GM18502 (cell line): Measurements from ENCODE around the gene AHCTF1.

Experiments used
- ATAC-seq: cut with Tn5 transposase; IDR thresholded peaks from one replicate; pipeline ENCODE4 v1.9.1; 2021; ENCODE audit warnings: mild to moderate bottlenecking; ENCODE audit not compliant: unreplicated experiment, poor library complexity

The AHCTF1 gene, protein sequence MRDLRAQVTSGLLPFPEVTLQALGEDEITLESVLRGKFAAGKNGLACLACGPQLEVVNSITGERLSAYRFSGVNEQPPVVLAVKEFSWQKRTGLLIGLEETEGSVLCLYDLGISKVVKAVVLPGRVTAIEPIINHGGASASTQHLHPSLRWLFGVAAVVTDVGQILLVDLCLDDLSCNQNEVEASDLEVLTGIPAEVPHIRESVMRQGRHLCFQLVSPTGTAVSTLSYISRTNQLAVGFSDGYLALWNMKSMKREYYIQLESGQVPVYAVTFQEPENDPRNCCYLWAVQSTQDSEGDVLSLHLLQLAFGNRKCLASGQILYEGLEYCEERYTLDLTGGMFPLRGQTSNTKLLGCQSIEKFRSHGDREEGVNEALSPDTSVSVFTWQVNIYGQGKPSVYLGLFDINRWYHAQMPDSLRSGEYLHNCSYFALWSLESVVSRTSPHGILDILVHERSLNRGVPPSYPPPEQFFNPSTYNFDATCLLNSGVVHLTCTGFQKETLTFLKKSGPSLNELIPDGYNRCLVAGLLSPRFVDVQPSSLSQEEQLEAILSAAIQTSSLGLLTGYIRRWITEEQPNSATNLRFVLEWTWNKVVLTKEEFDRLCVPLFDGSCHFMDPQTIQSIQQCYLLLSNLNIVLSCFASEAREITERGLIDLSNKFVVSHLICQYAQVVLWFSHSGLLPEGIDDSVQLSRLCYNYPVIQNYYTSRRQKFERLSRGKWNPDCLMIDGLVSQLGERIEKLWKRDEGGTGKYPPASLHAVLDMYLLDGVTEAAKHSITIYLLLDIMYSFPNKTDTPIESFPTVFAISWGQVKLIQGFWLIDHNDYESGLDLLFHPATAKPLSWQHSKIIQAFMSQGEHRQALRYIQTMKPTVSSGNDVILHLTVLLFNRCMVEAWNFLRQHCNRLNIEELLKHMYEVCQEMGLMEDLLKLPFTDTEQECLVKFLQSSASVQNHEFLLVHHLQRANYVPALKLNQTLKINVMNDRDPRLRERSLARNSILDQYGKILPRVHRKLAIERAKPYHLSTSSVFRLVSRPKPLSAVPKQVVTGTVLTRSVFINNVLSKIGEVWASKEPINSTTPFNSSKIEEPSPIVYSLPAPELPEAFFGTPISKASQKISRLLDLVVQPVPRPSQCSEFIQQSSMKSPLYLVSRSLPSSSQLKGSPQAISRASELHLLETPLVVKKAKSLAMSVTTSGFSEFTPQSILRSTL (N-terminal part only)

DNA sequence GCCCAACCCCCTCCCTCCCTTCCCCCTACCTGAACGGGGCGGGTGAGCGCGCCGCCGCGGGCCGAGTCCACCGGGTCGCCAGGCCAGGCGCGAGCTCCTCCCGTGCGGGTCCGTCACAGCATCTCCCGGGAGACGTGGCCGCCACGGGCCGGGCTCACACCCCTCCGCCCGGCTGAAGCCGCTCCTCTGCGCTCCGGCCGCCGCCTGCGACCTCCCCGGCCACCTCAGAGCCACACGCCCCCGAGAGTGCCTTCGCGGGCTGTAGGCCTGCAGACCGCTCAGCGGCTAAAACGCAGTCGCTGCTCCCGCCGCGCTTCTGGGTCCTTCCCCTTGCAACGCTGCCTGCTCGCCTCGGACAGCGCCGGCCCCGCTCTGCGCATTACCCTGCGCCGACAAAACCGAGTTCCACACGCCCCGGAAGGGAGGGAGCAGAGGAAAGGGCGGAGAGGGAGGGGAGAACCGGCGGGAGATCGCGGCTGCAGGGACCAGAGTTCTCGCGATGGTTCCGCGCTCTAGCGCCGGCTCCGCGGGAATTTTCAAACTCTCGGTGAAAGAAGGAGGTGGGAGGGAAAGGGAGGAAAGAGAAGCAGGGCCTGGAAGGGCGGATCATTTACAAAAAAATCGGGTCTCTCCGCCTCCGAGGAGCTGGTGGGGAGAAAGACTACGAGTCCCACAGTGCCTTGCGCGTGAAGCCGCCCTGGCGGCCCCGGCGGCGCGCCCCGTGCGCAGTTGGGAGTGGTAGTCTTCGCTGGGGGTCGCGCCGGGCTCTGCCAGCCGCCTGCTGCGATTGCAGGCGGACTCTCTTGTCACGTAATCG, at the start of gene AHCTF1:
Gene AHCTF1 (minus strand): TSS at position 400 of the 817 bp plus-strand sequence. CDS start 13,578 bp downstream, outside the sequence.
- ATAC-seq, result peak; percentile 91

DNA sequence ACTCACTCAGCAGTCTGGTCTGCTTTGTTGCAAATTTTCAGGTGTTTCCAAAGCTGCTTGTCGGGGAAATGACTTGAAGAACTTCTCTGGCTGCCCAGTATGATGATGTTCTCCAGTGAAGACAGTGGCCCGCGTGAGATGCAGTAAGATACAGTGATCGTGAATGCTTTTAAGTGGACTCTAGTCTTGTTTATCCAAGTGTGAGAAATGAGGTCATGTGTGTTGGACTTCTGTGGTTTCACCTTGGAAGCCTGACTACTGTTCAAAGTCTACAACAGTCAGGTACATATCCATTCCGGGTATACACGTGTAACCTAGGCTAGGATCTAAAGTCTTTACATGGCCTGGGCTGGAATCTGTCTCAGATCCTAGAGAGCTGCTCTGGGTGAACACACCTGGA, 47.0 kb upstream of the AHCTF1 start:
- ATAC-seq, result no peak

DNA sequence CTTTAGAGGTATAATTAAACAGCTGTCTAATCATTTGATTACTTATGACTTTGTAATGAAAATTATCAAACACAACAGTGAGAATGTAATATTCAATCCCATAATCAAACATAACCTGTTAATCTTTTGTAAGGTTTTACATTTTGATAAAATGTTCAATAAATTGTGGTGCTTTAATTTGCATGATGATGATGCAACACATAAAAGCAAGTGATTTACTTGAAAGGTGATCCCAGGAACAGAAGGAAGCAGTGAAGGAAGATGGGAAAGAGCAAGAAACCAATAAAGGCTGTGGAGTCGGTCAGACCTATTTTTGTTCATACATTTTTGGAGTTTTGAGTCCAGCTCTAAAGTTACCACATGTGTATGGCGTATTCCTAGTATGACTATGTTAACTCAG, 46.5 kb upstream of the AHCTF1 start:
- ATAC-seq, result no peak

DNA sequence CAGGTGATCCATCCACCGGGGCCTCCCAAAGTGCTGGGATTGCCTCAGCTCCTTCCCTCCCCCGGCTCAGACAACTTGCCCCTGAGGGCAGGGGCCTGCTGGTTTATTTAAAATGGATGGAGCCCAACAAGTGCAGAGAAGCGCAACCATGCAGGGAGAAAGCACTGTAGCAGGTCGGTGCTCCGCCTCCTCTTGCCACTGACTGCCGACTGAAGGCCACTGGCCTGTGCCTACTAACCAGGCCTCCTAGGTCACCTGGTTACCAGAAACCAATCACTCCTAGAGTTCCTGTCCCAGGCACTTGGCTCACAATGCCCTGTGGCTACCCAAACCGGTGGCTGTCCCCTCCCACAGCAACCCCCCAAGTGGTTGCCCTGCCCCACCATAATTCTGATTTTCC, 40.2 kb upstream of the AHCTF1 start:
- ATAC-seq, result no peak

DNA sequence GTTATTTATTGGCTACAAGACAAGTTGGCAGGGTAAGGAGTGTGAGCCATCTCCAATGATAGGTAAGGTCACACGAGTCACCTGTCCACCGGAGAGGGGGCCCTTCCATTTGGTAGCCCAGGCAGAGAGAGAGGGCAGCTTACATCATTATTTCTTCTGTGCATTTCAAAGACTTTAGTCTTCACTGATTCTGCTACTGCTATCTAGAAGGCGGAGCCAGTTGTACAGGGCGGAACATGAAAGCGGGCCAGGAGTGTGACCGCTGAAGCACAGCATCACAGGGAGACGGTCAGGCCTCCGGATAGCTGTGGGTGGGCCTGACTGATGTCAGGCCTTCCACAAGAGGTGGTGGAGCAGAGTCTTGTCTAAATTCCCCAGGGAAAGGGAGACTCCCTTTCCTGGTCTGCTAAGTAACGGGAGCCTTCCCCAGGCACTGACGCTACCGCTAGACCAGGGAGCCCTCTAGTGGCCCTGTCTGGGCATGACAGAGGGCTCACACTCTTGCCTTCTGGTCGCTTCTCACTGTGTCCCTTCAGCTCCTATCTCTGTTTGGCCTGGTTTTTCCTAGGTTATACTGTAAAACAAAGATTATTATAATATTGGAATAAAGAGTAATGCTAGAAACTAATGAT, 39.5 kb upstream of the AHCTF1 start:
- no peak for ATAC-seq

DNA sequence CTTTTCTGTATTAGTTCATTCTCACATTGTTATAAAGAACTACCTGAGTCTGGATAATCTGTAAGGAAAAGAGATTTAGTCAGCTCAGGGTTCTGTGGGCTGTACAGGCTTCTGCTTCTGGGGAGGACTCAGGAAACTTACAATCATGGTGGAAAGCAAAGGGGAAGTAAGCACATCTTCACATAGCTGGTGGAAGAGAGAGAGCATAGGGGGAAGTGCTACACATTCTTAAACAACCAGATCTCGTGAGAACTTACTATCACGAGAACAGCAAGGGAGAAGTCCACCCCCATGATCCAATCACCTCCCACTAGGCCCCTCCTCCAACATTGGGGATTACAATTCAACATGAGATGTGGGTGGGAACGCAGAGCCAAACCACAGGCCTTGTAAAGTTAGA, 37.9 kb upstream of the AHCTF1 start:
- no peak for ATAC-seq

DNA sequence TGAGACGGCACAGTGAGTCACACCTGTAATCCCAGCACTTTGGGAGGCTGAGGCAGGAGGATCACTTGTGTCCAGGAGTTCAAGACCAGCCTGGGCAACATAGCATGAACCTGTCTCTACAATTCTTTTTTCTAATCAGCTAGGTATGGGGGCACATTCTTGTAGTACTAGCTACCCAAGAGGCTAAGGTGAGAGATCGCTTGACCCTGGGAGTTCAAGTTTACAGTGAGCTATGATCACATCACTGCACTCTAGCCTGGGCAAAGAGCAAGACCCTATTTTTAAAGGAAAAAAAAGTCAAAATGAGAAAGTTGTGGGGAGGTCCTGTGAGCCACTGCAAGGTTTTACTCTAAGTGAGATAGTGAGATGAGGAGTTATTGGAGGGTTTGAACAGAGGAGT, 34.8 kb upstream of the AHCTF1 start:
- no peak for ATAC-seq

DNA sequence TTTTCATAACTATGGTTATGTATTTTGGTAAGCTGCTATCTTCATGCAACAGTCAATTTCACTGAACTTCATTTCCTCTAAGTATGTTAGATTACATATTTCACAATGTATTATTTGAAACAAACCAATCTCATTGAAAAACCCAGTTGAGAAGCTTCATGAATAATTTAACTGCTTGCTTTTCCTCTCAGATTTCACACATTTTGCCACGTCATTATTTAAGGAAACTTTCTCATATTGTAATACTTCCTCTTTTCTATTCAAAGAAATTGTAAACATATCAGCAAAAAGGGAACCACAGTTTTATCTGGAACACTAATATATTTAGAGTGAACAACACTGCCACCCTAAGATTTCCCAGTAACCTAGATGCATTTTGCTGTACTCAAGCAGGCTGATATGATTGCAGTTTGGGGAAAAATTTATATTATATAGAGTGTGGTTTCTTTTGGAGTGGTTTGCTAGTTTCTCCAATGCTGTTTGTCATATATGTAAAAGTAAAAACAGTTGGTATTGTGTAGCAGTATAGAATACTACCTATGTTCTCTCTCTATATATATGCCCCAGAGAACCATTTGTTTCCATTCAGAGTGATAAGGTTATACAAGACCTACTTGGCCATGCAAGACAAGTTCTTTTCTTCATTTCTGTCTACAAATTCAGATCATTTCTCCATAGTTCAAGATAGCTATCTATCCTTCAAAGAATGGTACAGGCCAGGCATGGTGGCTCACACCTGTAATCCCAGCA, 28.4 kb upstream of the AHCTF1 start:
- peak; percentile 55 for ATAC-seq

DNA sequence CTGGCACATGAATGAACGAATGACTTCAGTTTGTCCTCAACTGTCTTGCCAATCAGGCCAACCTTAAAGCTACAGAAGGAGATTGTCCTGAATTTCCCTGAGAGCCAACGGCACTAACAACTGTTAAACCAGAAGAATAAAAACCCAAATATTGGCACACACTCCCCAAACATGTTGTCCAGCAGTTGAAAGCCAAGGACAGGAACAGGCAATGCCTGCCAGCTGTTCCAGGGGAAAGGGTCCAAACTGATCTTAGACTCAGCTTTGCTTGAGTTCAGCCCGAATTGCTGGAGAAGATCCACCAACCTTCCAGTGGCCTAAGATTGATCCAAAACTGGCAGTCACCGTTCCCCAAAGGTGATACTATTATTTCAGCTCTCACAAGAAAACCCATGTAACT, 22.4 kb upstream of the AHCTF1 start:
- no peak for ATAC-seq

DNA sequence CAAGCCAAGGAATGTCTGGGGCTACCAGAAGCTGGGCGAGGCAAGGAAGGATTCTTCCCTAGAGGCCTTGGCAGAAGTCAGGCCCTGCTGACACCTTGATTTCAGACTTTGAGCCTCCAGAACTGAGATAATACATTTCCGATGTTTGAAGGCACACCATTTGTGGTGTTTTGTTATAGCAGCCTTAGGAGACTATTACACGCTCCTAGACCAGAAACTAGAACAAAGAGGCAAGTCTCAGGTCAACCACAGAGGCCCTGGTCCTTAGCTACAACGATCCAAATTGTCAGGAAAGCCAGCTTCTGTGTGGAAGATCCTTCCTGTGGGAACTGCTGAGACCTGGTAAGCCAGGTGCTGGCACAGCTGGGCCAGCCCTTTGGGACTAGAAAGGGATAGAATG, 19.7 kb upstream of the AHCTF1 start:
- ATAC-seq, result no peak

DNA sequence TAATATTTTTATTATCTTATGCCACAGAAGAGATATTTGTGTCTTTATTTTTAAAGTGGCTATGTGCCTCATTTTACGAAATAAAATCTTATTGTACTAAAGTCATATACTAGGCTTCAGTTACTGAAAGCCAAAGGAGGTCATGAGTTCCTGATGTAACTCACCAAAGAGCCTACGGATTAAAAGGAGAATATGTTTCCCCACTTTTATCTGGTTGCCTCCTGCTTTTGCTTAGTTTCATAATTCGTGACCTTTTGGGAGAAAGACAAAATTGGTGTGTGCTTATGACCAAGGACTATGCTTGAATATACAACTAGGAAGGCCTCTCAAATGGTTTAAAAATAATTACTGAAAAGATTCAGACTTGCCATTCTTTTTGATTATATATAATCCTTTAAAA, 18.2 kb upstream of the AHCTF1 start:
- no peak for ATAC-seq

DNA sequence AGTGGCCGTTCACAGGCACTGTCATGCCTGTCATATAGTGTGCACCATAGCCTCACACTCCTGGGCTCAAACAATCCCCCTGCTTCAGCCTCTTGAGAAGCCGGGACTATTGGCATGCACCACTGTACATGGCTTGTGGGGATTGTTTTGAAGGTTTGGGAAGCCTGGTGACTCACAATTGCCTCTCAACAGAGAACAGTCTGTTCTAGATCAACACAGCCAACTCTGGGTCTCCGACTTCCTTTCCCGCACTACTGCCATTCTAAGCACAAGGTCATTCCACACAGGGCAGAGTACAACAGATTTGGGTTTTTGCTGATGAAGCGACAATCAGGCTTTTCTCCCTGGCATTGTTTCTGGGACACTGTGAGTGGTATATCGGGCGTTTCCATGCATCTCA, 15.5 kb upstream of the AHCTF1 start:
- no peak for ATAC-seq

DNA sequence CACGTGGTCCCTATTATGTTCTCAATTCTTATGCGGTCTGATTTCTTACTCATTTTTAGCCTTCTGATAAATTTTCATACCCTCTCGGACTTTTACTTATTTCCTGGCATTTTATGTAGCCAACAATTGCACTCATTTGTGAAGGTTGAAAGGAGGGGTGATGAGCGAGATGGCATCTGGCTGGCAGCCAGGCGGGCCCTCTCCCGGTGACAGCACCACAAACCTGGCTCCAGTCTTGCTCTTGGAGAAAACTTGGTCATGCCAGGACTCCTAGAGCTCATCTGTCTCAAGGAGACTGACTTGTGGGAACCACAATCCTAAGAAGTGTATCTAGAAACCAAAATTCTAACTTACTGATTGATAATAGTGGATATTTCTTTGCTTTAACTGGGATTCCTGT, 14.6 kb upstream of the AHCTF1 start:
- ATAC-seq, result no peak

DNA sequence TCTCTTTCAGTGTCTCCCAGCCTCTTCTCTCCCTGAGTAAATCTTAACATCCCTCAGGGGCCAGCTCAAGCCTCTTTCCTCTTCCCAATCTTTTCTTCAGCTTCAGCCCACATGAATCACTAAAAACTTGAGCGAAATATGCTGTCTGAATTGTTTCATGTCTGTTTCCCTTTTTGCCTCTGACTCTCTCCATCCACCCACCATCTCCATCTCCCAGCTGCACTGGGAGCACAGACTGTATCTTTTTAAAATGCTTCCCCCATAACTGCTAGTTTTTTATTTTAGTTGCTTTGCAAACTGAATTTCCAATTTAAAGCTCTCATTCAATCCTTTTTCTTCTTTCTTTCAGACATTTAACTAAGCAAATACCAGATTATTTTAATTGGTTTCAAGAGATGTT, 3.0 kb upstream of the AHCTF1 start:
- ATAC-seq, result no peak

DNA sequence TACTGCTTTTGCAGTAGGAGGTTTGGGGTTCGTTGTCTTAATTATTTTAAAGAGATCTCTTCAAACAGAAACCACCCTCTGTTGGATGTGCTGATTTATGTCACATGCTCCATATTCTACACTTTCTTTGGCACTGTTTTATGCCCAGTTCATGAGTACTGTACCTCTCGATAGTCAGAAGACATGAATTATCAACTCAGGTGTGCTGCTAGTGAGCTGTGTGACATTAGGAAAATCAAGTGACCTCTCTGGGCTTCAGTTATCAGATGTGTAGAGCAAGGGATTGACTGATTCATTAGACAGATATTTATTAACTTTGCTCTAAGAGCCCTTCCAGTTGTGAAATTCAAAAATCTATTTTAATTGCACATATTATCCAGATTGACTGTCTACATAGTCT, 2.1 kb upstream of the AHCTF1 start:
- no peak for ATAC-seq

DNA sequence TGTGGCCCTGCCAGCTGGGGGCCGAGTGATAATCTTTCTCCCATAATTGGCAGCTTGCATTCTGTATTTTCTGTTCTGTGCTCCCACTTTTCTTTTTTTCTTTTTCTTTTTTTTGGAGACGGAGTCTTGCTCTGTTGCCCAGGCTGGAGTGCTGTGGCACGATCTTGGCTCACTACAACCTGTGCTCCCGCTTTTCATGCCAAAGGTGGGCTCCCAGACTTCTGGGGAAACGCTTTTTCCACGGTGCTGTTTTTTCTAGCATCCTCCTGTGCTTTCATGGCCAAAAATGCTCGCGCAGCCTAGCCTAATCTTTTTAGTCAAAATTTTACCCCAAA, 585 bp upstream of the AHCTF1 start:
- no peak for ATAC-seq

DNA sequence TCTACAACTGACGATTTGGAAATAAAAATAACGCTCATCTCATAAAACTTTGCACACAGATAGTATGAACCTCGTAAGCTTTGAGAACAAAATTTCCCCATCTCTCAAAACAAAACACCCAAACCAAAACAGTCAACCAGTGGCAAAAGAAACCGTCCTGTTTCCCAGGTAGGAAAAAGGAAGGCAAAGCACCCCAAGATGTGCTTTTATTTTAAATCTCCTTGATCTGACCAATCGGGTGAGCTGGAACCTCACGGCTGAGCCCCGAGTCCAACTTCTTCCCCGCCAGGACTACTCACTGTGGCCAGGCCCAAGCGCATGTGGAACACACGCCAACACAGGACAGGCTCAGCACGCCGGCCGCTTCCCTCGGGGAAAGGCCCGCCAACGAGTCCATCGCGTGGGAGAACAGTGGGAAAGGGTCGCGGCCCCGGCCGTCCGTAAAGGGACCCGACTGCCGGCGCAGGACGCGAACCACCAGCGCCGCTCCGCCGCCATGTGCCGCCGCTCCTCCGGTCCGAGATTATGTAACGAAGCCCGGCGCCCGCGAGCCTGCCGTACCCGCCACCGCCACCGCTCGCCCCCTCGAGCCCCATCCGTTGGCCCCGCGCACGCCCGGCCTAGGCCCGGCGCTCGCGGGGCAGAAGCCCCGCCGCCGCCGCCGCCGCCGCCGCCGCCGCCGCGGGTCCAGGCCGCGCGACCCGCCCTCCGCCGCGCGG, 759 bp downstream of the AHCTF1 start:
- ATAC-seq, result peak; percentile 29

DNA sequence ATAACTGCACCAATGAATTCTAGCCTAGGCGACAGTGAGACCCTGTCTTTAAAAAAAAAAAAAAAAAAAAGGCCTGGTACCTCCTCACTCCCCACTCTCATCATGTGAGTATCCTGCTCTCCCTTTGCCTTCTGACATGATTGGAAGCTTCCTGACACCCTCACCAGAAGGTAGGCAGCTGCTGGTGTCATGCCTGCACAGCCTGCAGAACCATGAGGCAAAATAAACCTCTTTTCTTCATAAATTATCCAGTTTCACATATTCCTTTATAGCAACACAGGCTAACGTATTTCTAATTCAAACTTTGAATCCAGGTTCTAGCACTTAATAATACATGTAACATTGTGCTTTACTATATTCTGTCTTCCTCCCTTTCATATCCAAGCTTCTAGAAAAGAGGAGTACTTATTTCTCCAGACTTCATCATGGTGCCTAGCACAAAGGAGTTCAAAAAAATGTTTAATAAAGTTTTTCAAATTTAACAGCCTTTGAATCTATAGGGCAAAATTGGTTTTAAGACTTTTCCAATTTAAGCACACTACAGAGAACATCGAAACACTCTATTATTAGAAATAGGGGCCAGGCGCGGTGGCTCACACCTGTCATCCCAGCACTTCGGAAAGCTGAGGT, 5.6 kb downstream of the AHCTF1 start:
- ATAC-seq, result no peak
